H1 (cell line): ENCODE data around the gene EPB41L1. TPM values are rescaled to one million over a fixed set of nuclear protein-coding genes. Genes with fewer than 3 reads are reported as not detected.

Experiments
- SUZ12 ChIP-seq: fragments of 200-600 bp; sonication (generic); IDR thresholded peaks from 2 replicates; pipeline ENCODE4 v1.6.1; 2012; ENCODE audit warnings: mild to moderate bottlenecking, inconsistent platforms, low read length, moderate library complexity, mixed read lengths
- TCF12 ChIP-seq: IDR thresholded peaks from 2 replicates; pipeline ENCODE4 v1.6.1; 2011; ENCODE audit warnings: low read depth, mild to moderate bottlenecking, low read length
- polyA plus RNA-seq, 7 experiments: library from polyadenylated mRNA; depleted of rRNA in 3 of 7; stranded (reverse) in 5 of 7; unstranded in 2 of 7; fragments of >200 nt in 5 of 7; fragments of 200-250 nt in 2 of 7; gene quantifications; 1 replicate in 5 of 7; 2 replicates in 1 of 7; 4 replicates in 1 of 7; pipeline versions ENCODE4 v1.2.1 to v1.2.3, GENCODE V29; 2011 to 2013; ENCODE audit warnings: missing spikeins in 2 of 7, mixed read lengths in 2 of 7
- total RNA-seq: library from RNA; stranded (reverse); fragmentation: NEBNext Ultra II Directional; extraction: Animal tissue kit (Norgen Biotek cat#: 25700); gene quantifications from 2 replicates; pipeline ENCODE4 v1.2.1, GENCODE V29; 2021
- TF ChIP-seq, protein P1 (sequence below): fragments of 300-600 bp; sonication (generic); IDR thresholded peaks from 2 replicates; pipeline ENCODE4 v1.7.1; 2012; ENCODE audit warnings: low read length, moderate library complexity, mild to moderate bottlenecking, inconsistent platforms; ENCODE audit not compliant: insufficient replicate concordance

The EPB41L1 gene
- total and polyA plus RNA-seq, 2 of the 8 experiments (the other 6 are each of a cell fraction or from before 2014, with no cell fraction given) = 14.8 to 36.0 TPM

DNA sequence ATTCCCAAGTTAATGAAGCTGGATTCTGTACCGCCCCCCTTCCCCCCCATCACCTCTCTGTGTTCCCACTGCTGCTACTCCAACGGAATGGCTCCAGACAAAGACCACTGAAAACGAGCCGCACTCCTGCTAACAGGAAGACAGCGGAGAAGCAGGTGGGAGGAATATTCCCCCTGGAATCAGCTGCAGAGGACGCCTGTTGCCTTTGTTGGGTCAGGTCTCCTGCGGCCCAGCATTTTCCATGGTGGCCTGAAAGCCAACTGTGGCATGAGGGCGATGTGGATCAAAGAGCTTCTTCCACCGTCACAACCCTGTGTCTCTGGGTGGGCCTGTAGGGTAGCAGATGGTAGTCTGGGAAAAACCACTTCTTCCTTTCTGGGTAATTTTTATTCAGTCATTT is 98.5 kb downstream of the EPB41L1 start (continued):
- TF ChIP-seq, protein P1, sequence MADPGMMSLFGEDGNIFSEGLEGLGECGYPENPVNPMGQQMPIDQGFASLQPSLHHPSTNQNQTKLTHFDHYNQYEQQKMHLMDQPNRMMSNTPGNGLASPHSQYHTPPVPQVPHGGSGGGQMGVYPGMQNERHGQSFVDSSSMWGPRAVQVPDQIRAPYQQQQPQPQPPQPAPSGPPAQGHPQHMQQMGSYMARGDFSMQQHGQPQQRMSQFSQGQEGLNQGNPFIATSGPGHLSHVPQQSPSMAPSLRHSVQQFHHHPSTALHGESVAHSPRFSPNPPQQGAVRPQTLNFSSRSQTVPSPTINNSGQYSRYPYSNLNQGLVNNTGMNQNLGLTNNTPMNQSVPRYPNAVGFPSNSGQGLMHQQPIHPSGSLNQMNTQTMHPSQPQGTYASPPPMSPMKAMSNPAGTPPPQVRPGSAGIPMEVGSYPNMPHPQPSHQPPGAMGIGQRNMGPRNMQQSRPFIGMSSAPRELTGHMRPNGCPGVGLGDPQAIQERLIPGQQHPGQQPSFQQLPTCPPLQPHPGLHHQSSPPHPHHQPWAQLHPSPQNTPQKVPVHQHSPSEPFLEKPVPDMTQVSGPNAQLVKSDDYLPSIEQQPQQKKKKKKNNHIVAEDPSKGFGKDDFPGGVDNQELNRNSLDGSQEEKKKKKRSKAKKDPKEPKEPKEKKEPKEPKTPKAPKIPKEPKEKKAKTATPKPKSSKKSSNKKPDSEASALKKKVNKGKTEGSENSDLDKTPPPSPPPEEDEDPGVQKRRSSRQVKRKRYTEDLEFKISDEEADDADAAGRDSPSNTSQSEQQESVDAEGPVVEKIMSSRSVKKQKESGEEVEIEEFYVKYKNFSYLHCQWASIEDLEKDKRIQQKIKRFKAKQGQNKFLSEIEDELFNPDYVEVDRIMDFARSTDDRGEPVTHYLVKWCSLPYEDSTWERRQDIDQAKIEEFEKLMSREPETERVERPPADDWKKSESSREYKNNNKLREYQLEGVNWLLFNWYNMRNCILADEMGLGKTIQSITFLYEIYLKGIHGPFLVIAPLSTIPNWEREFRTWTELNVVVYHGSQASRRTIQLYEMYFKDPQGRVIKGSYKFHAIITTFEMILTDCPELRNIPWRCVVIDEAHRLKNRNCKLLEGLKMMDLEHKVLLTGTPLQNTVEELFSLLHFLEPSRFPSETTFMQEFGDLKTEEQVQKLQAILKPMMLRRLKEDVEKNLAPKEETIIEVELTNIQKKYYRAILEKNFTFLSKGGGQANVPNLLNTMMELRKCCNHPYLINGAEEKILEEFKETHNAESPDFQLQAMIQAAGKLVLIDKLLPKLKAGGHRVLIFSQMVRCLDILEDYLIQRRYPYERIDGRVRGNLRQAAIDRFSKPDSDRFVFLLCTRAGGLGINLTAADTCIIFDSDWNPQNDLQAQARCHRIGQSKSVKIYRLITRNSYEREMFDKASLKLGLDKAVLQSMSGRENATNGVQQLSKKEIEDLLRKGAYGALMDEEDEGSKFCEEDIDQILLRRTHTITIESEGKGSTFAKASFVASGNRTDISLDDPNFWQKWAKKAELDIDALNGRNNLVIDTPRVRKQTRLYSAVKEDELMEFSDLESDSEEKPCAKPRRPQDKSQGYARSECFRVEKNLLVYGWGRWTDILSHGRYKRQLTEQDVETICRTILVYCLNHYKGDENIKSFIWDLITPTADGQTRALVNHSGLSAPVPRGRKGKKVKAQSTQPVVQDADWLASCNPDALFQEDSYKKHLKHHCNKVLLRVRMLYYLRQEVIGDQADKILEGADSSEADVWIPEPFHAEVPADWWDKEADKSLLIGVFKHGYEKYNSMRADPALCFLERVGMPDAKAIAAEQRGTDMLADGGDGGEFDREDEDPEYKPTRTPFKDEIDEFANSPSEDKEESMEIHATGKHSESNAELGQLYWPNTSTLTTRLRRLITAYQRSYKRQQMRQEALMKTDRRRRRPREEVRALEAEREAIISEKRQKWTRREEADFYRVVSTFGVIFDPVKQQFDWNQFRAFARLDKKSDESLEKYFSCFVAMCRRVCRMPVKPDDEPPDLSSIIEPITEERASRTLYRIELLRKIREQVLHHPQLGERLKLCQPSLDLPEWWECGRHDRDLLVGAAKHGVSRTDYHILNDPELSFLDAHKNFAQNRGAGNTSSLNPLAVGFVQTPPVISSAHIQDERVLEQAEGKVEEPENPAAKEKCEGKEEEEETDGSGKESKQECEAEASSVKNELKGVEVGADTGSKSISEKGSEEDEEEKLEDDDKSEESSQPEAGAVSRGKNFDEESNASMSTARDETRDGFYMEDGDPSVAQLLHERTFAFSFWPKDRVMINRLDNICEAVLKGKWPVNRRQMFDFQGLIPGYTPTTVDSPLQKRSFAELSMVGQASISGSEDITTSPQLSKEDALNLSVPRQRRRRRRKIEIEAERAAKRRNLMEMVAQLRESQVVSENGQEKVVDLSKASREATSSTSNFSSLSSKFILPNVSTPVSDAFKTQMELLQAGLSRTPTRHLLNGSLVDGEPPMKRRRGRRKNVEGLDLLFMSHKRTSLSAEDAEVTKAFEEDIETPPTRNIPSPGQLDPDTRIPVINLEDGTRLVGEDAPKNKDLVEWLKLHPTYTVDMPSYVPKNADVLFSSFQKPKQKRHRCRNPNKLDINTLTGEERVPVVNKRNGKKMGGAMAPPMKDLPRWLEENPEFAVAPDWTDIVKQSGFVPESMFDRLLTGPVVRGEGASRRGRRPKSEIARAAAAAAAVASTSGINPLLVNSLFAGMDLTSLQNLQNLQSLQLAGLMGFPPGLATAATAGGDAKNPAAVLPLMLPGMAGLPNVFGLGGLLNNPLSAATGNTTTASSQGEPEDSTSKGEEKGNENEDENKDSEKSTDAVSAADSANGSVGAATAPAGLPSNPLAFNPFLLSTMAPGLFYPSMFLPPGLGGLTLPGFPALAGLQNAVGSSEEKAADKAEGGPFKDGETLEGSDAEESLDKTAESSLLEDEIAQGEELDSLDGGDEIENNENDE = no peak
- no peak for TF ChIP-seq TCF12
- TF ChIP-seq SUZ12 = no peak
